Measurements from ENCODE around the gene UPK1A.

The UPK1A gene

GRCh38 chr19:35620001-35620400 is 46.3 kb upstream of the UPK1A start:
- Histone ChIP-seq H3K36me3 (ENCODE audit: insufficient read depth, low read length) (peaks cover 43% of the 10 kb centered on the region), H3F3A (ENCODE audit: insufficient read depth, low read length) (no peaks in the 10 kb centered on the region), H3K27me3 (ENCODE audit: insufficient read depth, low read length) (no peaks in the 10 kb centered on the region), H3K27ac (ENCODE audit: low read depth, low read length, poor library complexity, severe bottlenecking) (no peak overlapping the region), H2AFZ (ENCODE audit: low read length) (no peak overlapping the region), H3K9me2 (ENCODE audit: low read depth, low read length) (no peaks in the 10 kb centered on the region), H3K9me3 (ENCODE audit: low read length) (no peaks in the 10 kb centered on the region), H3K4me3 (ENCODE audit: low read depth, low read length, poor library complexity, severe bottlenecking) (no peak overlapping the region), H3K79me2 (ENCODE audit: insufficient read depth, low read length) (no peaks in the 10 kb centered on the region), H3K4me1 (ENCODE audit: insufficient read depth, low read length, severe bottlenecking) (no peaks in the 10 kb centered on the region), H3K9ac (ENCODE audit: low read length) (no peak overlapping the region), H3K4me2 (ENCODE audit: low read length) (no peak overlapping the region), H4K20me1 (ENCODE audit: insufficient read depth, low read length) (no peaks in the 10 kb centered on the region)
- TF ChIP-seq CTCF (IDR thresholded peaks at IDR 0.05; ENCODE audit: low read length) (no peak), EZH2 (IDR thresholded peaks at IDR 0.05; ENCODE audit: borderline replicate concordance, low read length) (no peak)

- Histone ChIP-seq H3K27me3 (ENCODE audit: insufficient read depth, low read length) (no peaks in the 10 kb centered on the region), H3K4me1 (ENCODE audit: insufficient read depth, low read length, severe bottlenecking) (no peaks in the 10 kb centered on the region), H3K27ac (ENCODE audit: low read depth, low read length, poor library complexity, severe bottlenecking) (no peak overlapping the region), H3K4me3 (ENCODE audit: low read depth, low read length, poor library complexity, severe bottlenecking) (no peak overlapping the region), H2AFZ (ENCODE audit: low read length) (no peak overlapping the region), H3F3A (ENCODE audit: insufficient read depth, low read length) (no peaks in the 10 kb centered on the region), H3K79me2 (ENCODE audit: insufficient read depth, low read length) (no peaks in the 10 kb centered on the region), H3K9me3 (ENCODE audit: low read length) (no peaks in the 10 kb centered on the region), H3K9ac (ENCODE audit: low read length) (no peak overlapping the region), H3K36me3 (ENCODE audit: insufficient read depth, low read length) (peaks cover 33% of the 10 kb centered on the region), H3K4me2 (ENCODE audit: low read length) (no peak overlapping the region), H4K20me1 (ENCODE audit: insufficient read depth, low read length) (no peaks in the 10 kb centered on the region), H3K9me2 (ENCODE audit: low read depth, low read length) (no peaks in the 10 kb centered on the region)
- no peak for TF ChIP-seq EZH2 (IDR thresholded peaks at IDR 0.05; ENCODE audit: borderline replicate concordance, low read length)
- no peak for TF ChIP-seq CTCF (IDR thresholded peaks at IDR 0.05; ENCODE audit: low read length)
These were observed 44.6 kb upstream of the UPK1A start for GRCh38 chr19:35621708-35622107.

DNA sequence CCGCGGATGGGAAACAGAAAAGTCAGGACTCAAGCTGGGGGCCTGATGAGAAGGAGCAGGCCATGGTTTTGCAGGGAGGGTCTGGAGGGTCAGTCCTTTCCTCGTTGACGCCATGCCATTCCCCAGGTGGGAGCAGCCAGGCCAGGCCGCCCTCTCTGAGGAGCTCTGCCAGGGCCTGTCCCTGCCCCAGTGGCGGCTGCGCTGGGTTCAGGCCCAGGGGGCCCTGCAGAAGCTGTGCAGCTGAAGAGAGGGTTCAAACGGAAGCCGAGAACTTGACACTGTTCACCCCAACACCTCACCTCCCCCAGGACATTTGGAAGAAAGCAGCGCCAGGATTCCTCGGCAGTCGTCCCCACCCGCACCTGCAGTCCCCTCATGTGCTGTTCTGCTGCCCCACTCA is 43.6 kb upstream of the UPK1A start:
- peaks cover under 1% of the 10 kb centered on the region for H3K4me1 ChIP-seq (ENCODE audit: insufficient read depth, low read length, severe bottlenecking)
- peaks cover 23% of the 10 kb centered on the region for H3K36me3 ChIP-seq (ENCODE audit: insufficient read depth, low read length)
- H3K9me3 ChIP-seq (ENCODE audit: low read length) = no peaks in the 10 kb centered on the region
- H3K4me3 ChIP-seq (ENCODE audit: low read depth, low read length, poor library complexity, severe bottlenecking) = no peak overlapping the region
- TF ChIP-seq CTCF (IDR thresholded peaks at IDR 0.05; ENCODE audit: low read length) (no peak), EZH2 (IDR thresholded peaks at IDR 0.05; ENCODE audit: borderline replicate concordance, low read length) (no peak)
- H3K4me2 ChIP-seq (ENCODE audit: low read length) = no peak overlapping the region
- no peak overlapping the region for H3K9ac ChIP-seq (ENCODE audit: low read length)
- H2AFZ ChIP-seq (ENCODE audit: low read length) = no peak overlapping the region
- H4K20me1 ChIP-seq (ENCODE audit: insufficient read depth, low read length) = no peaks in the 10 kb centered on the region
- H3K27me3 ChIP-seq (ENCODE audit: insufficient read depth, low read length) = no peaks in the 10 kb centered on the region
- no peaks in the 10 kb centered on the region for H3K79me2 ChIP-seq (ENCODE audit: insufficient read depth, low read length)
- no peak overlapping the region for H3K27ac ChIP-seq (ENCODE audit: low read depth, low read length, poor library complexity, severe bottlenecking)
- H3K9me2 ChIP-seq (ENCODE audit: low read depth, low read length) = no peaks in the 10 kb centered on the region
- H3F3A ChIP-seq (ENCODE audit: insufficient read depth, low read length) = no peaks in the 10 kb centered on the region

Measured in OCI-LY1 (cell line).